CD14-positive monocyte (primary cell): ENCODE measurements around the gene SHROOM1. TPM values are rescaled to one million over a fixed set of nuclear protein-coding genes. Genes with fewer than 3 reads are reported as not detected.

Source experiments
- DNase-seq, 3 donors: peaks; one replicate each; pipeline ENCODE4 v3.0.0-alpha.2; 2011 to 2022
- H2AFZ ChIP-seq: 2 replicates; pipeline ENCODE4 v1.6.0; 2012; ENCODE audit warnings: mild to moderate bottlenecking, low read depth, low read length, inconsistent platforms; ENCODE audit not compliant: insufficient read depth, poor library complexity, severe bottlenecking
- H3K27ac ChIP-seq, 2 donors: 1 replicate in 1 of 2; 2 replicates in 1 of 2; pipeline ENCODE4 v1.5.1; 2012 to 2013; ENCODE audit warnings: low read length in 2 of 2, control low read depth in 1 of 2, inconsistent platforms in 1 of 2, low read depth in 1 of 2, mild to moderate bottlenecking in 1 of 2
- H3K27me3 ChIP-seq, 2 donors: one replicate each; pipeline versions ENCODE4 v1.6.0 to v1.6.1; 2011 to 2013; ENCODE audit warnings: low read length in 2 of 2; ENCODE audit not compliant: control insufficient read depth in 2 of 2, insufficient read depth in 2 of 2
- H3K36me3 ChIP-seq, 2 donors: replicated peaks in 1 of 2; 1 replicate in 1 of 2; 2 replicates in 1 of 2; pipeline versions ENCODE4 v1.5.1 to v1.6.1; 2012 to 2013; ENCODE audit warnings: low read length in 2 of 2, control low read depth in 1 of 2, inconsistent platforms in 1 of 2, mild to moderate bottlenecking in 1 of 2; ENCODE audit not compliant: insufficient read depth in 2 of 2, control insufficient read depth in 1 of 2
- H3K4me1 ChIP-seq, 2 donors: 1 replicate in 1 of 2; 2 replicates in 1 of 2; pipeline versions ENCODE4 v1.5.1 to v1.6.1; 2012 to 2013; ENCODE audit warnings: low read length in 2 of 2, control low read depth in 1 of 2, inconsistent platforms in 1 of 2, mild to moderate bottlenecking in 1 of 2, moderate library complexity in 1 of 2; ENCODE audit not compliant: insufficient read depth in 2 of 2, control insufficient read depth in 1 of 2
- H3K4me2 ChIP-seq: replicated peaks from 2 replicates; pipeline ENCODE3; 2012; ENCODE audit warnings: low read length, moderate library complexity, mild to moderate bottlenecking; ENCODE audit not compliant: poor library complexity, severe bottlenecking; ENCODE audit errors: extremely low read depth
- H3K4me3 ChIP-seq, 3 experiments: fragments of 200-600 bp in 1 of 3; sonication (generic) in 1 of 3; replicated peaks in 1 of 3; 1 replicate in 2 of 3; 2 replicates in 1 of 3; pipeline ENCODE4 v1.5.1; 2011 to 2013; ENCODE audit warnings: low read length in 3 of 3, mild to moderate bottlenecking in 3 of 3, control low read depth in 2 of 3, low read depth in 2 of 3, inconsistent platforms in 1 of 3, moderate library complexity in 1 of 3
- H3K79me2 ChIP-seq: 2 replicates; pipeline ENCODE4 v1.6.0; 2012; ENCODE audit warnings: mild to moderate bottlenecking, control low read depth, inconsistent platforms, low read length, moderate library complexity; ENCODE audit not compliant: insufficient read depth
- H3K9ac ChIP-seq: 2 replicates; pipeline ENCODE4 v1.6.0; 2017; ENCODE audit warnings: low read length, mild to moderate bottlenecking; ENCODE audit not compliant: insufficient read depth, poor library complexity, severe bottlenecking
- H3K9me3 ChIP-seq, 2 donors: replicated peaks in 1 of 2; 1 replicate in 1 of 2; 2 replicates in 1 of 2; pipeline versions ENCODE4 v1.5.1 to v1.6.1; 2012 to 2013; ENCODE audit warnings: low read length in 2 of 2, control low read depth in 1 of 2; ENCODE audit not compliant: control insufficient read depth in 1 of 2, insufficient read depth in 1 of 2
- H4K20me1 ChIP-seq: 2 replicates; pipeline ENCODE4 v1.6.0; 2012; ENCODE audit warnings: mild to moderate bottlenecking, low read length, control low read depth, moderate library complexity; ENCODE audit not compliant: insufficient read depth
- H3K27ac Mint-ChIP-seq, 7 donors: one replicate each; pipeline ENCODE4 v1.8.0; 2020; ENCODE audit warnings: mild to moderate bottlenecking in 7 of 7, mixed read lengths in 7 of 7, moderate library complexity in 6 of 7, inconsistent platforms in 2 of 7
- H3K27me3 Mint-ChIP-seq, 3 donors: one replicate each; pipeline ENCODE4 v1.8.0; 2021 to 2022; ENCODE audit warnings: low read depth in 3 of 3, mild to moderate bottlenecking in 3 of 3, mixed read lengths in 3 of 3, moderate library complexity in 3 of 3, inconsistent platforms in 1 of 3
- H3K36me3 Mint-ChIP-seq, 2 donors: one replicate each; pipeline ENCODE4 v1.8.0; 2020; ENCODE audit warnings: mixed read lengths in 2 of 2, inconsistent platforms in 1 of 2, mild to moderate bottlenecking in 1 of 2
- H3K4me1 Mint-ChIP-seq: one replicate; pipeline ENCODE4 v1.8.0; 2020; ENCODE audit warnings: mild to moderate bottlenecking, mixed read lengths
- H3K4me3 Mint-ChIP-seq, 2 donors: one replicate each; pipeline ENCODE4 v1.8.0; 2020; ENCODE audit warnings: mild to moderate bottlenecking in 2 of 2, mixed read lengths in 2 of 2, moderate library complexity in 1 of 2
- H3K9me3 Mint-ChIP-seq, 7 donors: one replicate each; pipeline ENCODE4 v1.8.0; 2020 to 2022; ENCODE audit warnings: mixed read lengths in 7 of 7, mild to moderate bottlenecking in 6 of 7, moderate library complexity in 6 of 7, inconsistent platforms in 2 of 7
- CTCF ChIP-seq: fragments of 200-600 bp; IDR thresholded peaks from one replicate; pipeline ENCODE4 v1.8.0; 2022; ENCODE audit warnings: antibody characterized with exemption, mild to moderate bottlenecking
- WGBS: methylation state at CpG from one replicate; pipeline ENCODE4 v1.1.5; 2013; ENCODE audit warnings: missing lambda C conversion rate; ENCODE audit not compliant: insufficient coverage; 5-methylcytosine and 5-hydroxymethylcytosine counted together
- intact Hi-C, 2 donors: fragments of 100-400 bp; cut with micrococcal nuclease; formaldehyde crosslinking; loops; one replicate each; pipeline versions ENCODE4 v1.15.0 to v1.15.1; 2023
- polyA plus RNA-seq, 3 donors: library from polyadenylated mRNA; depleted of rRNA in 1 of 3; unstranded in 2 of 3; stranded (reverse) in 1 of 3; fragments of 300-500 nt in 2 of 3; fragments of >200 nt in 1 of 3; fragmentation: Illumina TruSeq in 2 of 3; gene quantifications; 1 replicate in 2 of 3; 2 replicates in 1 of 3; pipeline ENCODE4 v1.2.3, GENCODE V29; 2012 to 2021

The SHROOM1 gene
- polyA plus RNA-seq, 3 donors = 6.4 to 27.0 (median 16.1) TPM

GRCh38 chr5:132866342-132867045 is 36.0 kb upstream of the SHROOM1 start, which contains the start of the genes GDF9 and UQCRQ:
TSS of gene GDF9 (minus strand) at chr5:132866469. CDS start at chr5:132864533, 1,936 bp downstream.
TSS of gene UQCRQ (plus strand) at chr5:132866642. CDS start at chr5:132866882, 240 bp downstream.
- H3K9me3 Mint-ChIP-seq = no peaks in the 10 kb centered on the region
- peak within 1 kb of the TSS; percentile 94 to 100 (median 99) for H3K27ac Mint-ChIP-seq
- H3K36me3 Mint-ChIP-seq = peaks cover 19 to 30% of the 10 kb centered on the region in 2 donors
- Histone ChIP-seq H3K4me3 (peak within 1 kb of the TSS; percentile 47 to 87 (median 78)), H3K9ac (peak within 1 kb of the TSS; percentile 91), H3K4me2 (peak within 1 kb of the TSS; percentile 90), H3K79me2 (peaks cover 17% of the 10 kb centered on the region), H3K4me1 (peaks cover 14 to 33% of the 10 kb centered on the region in 2 donors), H3K9me3 (no peaks in the 10 kb centered on the region), H2AFZ (peak within 1 kb of the TSS; percentile 91), H4K20me1 (no peaks in the 10 kb centered on the region), H3K36me3 (peaks cover 13 to 38% of the 10 kb centered on the region in 2 donors), H3K27ac (peak within 1 kb of the TSS; percentile 92 to 97), H3K27me3 (no peaks in the 10 kb centered on the region)
- peaks cover 19% of the 10 kb centered on the region for H3K4me1 Mint-ChIP-seq
- peak; percentile 99 to 100 (median 100) for DNase-seq
- TF ChIP-seq CTCF = no peak
- H3K27me3 Mint-ChIP-seq = peaks cover 3 to 4% (median 4%) of the 10 kb centered on the region in 3 donors
- under 1% methylated on average over 53 of the region's 55 CpGs for WGBS
- intact Hi-C loops = loop anchor here (5.0 to 10.0 kb wide), 2 partner anchors 186 to 572 kb away; partner anchors contain the start of genes HSPA4 (in 1 of the 2) and SLC22A4 (in 1 of the 2)
- peak within 1 kb of the TSS; percentile 96 to 99 for H3K4me3 Mint-ChIP-seq

GRCh38 chr5:132865668-132866341 is 35.4 kb upstream of the SHROOM1 start:
- Histone ChIP-seq H3K4me2 (peak overlapping the region; percentile 90), H4K20me1 (no peaks in the 10 kb centered on the region), H3K79me2 (peaks cover 17% of the 10 kb centered on the region), H3K9ac (peak overlapping the region; percentile 91), H3K4me3 (peak overlapping the region; percentile 47 to 87 (median 78)), H3K36me3 (peaks cover 13 to 32% of the 10 kb centered on the region in 2 donors), H3K27ac (peak overlapping the region; percentile 92 to 97), H3K27me3 (no peaks in the 10 kb centered on the region), H3K9me3 (no peaks in the 10 kb centered on the region), H2AFZ (peak overlapping the region; percentile 91), H3K4me1 (peaks cover 14 to 33% of the 10 kb centered on the region in 2 donors)
- WGBS = 31% methylated on average over 23 of the region's 30 CpGs
- peaks cover 3 to 5% (median 4%) of the 10 kb centered on the region in 3 donors for H3K27me3 Mint-ChIP-seq
- intact Hi-C loops = loop anchor here (5.0 to 10.0 kb wide), 2 partner anchors 186 to 571 kb away; partner anchors contain the start of genes HSPA4 (in 1 of the 2) and SLC22A4 (in 1 of the 2)
- peak overlapping the region; percentile 96 to 99 for H3K4me3 Mint-ChIP-seq
- H3K9me3 Mint-ChIP-seq = no peaks in the 10 kb centered on the region
- TF ChIP-seq CTCF = no peak
- peaks cover 19 to 27% of the 10 kb centered on the region in 2 donors for H3K36me3 Mint-ChIP-seq
- H3K27ac Mint-ChIP-seq = peak overlapping the region; percentile 94 to 100 (median 99)
- H3K4me1 Mint-ChIP-seq = peaks cover 19% of the 10 kb centered on the region
- DNase-seq = no peak
